HL-60 (cell line): ENCODE data around the gene FEV.

Experiments used
- GABPA ChIP-seq: IDR thresholded peaks from 2 replicates; pipeline ENCODE4 v1.6.1; 2012; ENCODE audit warnings: low read depth
- POLR2AphosphoS5 ChIP-seq: IDR thresholded peaks from 2 replicates; pipeline ENCODE4 v1.6.1; 2012; ENCODE audit warnings: low read depth
- TF ChIP-seq, protein P1 (sequence below): IDR thresholded peaks from one replicate; pipeline ENCODE4 v1.5.1; 2011; ENCODE audit warnings: low read length, control low read depth, inconsistent platforms; ENCODE audit not compliant: insufficient read depth
- TF ChIP-seq, protein P2 (sequence below): IDR thresholded peaks from 2 replicates; pipeline ENCODE4 v1.6.1; 2012; ENCODE audit warnings: low read depth; ENCODE audit not compliant: insufficient replicate concordance

DNA sequence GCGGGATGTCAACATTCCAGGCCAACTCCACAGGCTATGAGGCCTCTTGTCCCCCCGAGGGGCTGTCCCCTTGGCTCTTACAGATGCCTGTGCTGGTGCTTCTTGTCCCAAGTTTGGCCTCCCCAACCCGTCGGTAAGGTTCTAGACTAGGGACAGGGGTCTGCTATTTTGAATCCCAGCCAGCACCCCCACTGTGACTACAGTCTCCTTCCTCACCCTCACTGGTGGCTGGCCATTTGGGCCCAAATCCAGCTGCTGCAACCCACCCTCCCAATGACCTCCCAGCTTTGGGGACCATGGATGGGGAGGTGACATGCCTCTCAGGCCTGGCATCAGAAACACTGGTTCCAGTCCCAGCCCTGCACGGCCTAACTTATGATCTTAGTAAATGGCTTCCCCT, 37.6 kb upstream of the FEV start:
- TF ChIP-seq, protein P1, sequence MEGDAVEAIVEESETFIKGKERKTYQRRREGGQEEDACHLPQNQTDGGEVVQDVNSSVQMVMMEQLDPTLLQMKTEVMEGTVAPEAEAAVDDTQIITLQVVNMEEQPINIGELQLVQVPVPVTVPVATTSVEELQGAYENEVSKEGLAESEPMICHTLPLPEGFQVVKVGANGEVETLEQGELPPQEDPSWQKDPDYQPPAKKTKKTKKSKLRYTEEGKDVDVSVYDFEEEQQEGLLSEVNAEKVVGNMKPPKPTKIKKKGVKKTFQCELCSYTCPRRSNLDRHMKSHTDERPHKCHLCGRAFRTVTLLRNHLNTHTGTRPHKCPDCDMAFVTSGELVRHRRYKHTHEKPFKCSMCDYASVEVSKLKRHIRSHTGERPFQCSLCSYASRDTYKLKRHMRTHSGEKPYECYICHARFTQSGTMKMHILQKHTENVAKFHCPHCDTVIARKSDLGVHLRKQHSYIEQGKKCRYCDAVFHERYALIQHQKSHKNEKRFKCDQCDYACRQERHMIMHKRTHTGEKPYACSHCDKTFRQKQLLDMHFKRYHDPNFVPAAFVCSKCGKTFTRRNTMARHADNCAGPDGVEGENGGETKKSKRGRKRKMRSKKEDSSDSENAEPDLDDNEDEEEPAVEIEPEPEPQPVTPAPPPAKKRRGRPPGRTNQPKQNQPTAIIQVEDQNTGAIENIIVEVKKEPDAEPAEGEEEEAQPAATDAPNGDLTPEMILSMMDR: no peak
- no peak for TF ChIP-seq POLR2AphosphoS5
- TF ChIP-seq, protein P2, sequence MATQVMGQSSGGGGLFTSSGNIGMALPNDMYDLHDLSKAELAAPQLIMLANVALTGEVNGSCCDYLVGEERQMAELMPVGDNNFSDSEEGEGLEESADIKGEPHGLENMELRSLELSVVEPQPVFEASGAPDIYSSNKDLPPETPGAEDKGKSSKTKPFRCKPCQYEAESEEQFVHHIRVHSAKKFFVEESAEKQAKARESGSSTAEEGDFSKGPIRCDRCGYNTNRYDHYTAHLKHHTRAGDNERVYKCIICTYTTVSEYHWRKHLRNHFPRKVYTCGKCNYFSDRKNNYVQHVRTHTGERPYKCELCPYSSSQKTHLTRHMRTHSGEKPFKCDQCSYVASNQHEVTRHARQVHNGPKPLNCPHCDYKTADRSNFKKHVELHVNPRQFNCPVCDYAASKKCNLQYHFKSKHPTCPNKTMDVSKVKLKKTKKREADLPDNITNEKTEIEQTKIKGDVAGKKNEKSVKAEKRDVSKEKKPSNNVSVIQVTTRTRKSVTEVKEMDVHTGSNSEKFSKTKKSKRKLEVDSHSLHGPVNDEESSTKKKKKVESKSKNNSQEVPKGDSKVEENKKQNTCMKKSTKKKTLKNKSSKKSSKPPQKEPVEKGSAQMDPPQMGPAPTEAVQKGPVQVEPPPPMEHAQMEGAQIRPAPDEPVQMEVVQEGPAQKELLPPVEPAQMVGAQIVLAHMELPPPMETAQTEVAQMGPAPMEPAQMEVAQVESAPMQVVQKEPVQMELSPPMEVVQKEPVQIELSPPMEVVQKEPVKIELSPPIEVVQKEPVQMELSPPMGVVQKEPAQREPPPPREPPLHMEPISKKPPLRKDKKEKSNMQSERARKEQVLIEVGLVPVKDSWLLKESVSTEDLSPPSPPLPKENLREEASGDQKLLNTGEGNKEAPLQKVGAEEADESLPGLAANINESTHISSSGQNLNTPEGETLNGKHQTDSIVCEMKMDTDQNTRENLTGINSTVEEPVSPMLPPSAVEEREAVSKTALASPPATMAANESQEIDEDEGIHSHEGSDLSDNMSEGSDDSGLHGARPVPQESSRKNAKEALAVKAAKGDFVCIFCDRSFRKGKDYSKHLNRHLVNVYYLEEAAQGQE: no peak
- no peak for TF ChIP-seq GABPA
